RPMI8226 (cell line): ENCODE data around the gene ENTPD2.
"Not testable (repeated sequence)": the region's sequence is repeated elsewhere in the genome, so short reads cannot be mapped to it uniquely, and the experiment has no call there.

ENCODE experiments used
- DNase-seq: peaks from one replicate; pipeline ENCODE4 v3.0.0-alpha.2; 2015

ENTPD2 gene

GRCh38 chr9:137044037-137044436 is 9.8 kb downstream of the ENTPD2 start:
- no peak for DNase-seq

DNA sequence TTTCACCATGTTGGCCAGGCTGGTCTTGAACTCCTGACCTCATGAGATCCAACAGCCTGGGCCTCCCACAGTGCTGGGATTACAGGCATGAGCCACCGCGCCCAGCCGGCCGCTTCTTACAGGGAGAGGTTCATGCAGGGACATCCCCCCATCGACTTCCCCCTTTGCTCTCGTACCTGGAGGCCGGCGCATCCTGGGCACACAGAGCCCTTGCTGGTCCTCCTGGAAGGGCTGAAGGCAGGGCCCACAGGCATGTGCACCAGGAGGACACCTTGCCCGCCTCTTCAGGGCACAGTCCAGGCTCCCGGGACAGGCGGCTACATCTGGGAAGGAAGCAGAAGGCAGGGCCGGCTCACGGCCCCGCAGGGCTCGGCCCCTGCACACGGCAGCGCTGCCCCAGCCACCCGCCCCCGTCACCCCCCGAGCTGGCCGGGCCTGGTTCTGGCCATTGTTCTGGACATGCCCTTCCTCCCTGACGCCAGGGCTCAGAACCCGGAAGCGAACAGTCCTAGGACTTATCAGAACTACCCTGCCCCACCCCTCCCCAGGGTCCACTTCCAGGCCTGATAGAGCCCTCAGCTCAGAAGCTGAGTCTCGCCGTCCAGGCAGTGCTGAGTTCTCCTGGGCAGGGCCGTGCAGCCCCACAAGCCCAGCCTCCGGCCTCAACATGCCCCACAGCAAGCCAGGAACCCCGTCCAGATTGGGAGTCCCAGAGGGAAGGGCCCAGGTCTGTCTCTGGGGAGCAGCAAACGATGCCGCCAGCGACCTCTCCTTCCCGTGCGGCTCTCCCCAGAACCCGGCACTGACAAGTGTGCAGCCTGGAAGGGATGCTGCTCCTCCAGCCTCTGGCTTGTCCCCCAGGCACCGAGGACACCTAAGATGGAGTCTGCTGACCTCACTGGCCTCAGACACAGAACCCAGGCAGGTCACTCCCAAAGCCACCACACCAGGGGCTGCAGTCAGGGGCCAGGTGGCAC is 10.8 kb downstream of the ENTPD2 start:
- DNase-seq, result no peak

- DNase-seq, result no peak
These were observed 12.7 kb downstream of the ENTPD2 start for GRCh38 chr9:137041124-137041523.

DNA sequence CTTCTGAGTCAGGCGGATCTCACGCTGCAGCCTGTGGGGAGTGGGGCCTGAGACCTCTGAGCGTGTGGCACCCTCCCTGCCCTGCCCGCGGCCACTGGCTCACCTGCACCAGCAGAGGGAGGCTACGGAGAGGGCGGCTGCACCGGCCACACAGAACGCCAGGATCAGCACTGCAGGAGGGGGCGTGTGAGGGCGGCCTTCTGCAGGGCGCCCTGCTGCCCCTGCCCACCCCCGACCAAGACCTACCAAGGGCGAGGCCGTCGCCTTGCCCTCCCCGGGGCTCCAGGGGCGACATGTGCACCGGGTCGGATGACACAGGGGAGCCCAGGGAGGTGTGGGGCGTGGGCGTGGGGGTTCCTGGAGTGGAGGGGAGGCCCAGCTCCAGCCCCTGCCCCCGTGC is 13.3 kb downstream of the ENTPD2 start:
- DNase-seq, result no peak

DNA sequence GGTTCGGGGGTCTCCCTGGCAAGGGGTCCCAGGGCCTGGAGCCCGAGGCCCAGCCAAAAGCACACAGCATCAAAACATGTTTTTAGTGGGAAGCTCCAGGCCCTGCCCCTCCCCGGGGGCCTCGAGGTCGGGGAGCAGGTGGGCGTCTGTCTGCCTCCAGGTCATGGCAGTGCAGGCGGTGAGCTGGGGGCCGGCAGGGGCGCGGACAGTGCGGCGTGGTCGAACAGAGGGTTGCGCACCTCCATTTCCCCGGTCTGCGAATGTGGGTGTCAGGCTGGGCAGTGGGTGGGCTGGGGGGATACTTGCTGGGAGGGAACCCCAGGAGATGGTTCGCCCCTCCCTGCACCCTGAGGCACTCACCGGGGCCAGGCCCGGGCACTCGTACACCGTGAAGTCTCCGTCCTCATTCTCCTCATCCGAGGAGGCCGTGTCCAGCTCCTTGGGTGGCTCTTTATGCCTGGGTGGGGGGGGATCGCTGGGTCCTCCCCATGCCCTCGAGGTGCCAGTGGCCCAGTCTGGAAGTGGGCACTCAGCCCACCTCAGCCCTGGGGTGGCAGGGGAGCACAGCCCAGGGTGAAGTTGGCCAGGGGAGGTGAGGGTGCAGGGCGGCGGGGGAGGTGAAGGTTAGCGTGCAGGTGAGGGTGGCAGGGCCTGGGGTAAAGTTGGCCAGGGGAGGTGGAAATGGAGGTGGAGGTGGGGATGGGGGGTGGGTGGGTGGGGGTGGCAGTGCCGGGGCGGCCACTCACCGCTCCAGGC is 14.1 kb downstream of the ENTPD2 start:
- no peak for DNase-seq

DNA sequence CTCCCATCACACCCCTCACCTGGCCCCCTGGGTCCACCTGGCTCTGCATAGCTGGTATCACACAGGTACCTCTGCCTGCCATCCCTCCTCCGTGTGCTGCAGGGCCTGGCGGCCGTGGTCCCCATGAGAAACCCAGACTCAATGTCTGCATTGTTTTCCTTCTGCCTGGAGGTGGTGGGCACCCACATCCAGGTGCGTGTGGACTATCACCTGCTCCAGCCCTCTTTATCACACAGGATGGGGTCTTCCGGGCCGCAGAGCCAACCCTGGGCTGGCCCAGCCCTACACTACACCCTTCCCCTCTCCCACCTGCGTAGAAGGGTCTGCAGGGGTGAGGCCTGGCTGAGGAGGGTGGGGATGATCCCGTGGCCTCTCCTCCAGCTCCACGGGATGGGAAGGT is 14.9 kb downstream of the ENTPD2 start:
- DNase-seq, result no peak

- no peak for DNase-seq
These were observed 16.4 kb downstream of the ENTPD2 start for GRCh38 chr9:137037483-137037882.

GRCh38 chr9:137037035-137037434 is 16.8 kb downstream of the ENTPD2 start:
- DNase-seq, result no peak

DNA sequence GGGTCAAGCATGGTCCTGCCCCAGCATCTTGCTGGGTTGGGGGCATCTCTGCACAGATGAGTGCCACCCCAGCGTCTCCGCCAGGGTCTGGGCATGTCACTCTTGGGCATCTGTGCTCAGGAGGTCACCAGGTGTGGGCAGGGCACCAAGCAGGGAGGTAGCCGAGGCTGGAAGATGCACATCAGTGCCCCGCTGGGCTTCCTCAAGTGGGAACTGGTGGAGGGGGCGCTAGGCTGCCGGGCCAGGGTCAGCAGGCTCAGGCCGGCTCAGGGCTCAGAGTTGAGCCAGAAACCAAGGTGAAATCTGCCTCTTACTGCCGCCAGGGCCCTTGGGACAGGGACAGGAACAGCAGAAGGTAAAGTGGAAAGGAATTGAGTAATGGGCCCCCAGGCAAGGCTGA is 17.9 kb downstream of the ENTPD2 start:
- no peak for DNase-seq

GRCh38 chr9:137035507-137035834 is 18.4 kb downstream of the ENTPD2 start:
- no peak for DNase-seq

DNA sequence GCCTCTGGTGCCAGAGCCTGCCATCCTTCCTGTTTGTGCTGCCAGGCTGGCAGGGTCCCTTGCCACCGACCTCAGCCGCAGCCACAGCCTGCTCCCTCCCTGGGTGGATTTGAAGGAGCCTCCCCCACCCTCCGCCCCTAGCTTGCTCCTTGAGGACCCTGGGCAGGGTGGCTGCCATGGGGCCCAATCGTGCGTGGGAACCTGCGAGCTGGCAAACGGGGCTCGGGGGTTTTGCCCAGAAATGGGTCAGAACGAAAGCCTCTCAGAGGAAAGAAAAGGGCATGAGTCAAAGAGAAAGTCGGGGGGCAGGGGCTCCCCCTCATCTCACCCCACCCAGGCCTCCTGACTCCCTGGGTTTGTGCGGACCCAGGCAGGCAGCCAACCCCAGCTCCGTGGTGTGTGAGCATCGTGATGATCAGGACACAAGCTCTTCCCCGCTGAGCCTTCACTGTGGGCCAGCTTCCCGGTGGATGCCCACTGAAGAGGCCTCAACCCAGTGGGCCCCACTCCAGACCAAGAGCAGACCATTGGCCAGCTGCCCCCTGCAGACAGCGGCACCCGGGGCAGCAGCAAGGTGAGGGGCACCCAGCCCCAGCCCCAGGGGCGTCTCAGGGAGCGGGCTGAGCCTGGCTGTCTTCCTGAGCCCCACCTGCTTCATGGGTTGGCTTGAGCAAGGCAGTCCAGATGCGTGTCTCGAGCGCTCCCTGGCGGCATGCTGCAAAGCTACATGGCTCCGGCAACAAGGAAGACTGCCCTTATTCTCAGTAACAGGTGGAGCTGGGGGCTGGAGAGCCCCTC is 19.0 kb downstream of the ENTPD2 start:
- DNase-seq, result peak; percentile 94

DNA sequence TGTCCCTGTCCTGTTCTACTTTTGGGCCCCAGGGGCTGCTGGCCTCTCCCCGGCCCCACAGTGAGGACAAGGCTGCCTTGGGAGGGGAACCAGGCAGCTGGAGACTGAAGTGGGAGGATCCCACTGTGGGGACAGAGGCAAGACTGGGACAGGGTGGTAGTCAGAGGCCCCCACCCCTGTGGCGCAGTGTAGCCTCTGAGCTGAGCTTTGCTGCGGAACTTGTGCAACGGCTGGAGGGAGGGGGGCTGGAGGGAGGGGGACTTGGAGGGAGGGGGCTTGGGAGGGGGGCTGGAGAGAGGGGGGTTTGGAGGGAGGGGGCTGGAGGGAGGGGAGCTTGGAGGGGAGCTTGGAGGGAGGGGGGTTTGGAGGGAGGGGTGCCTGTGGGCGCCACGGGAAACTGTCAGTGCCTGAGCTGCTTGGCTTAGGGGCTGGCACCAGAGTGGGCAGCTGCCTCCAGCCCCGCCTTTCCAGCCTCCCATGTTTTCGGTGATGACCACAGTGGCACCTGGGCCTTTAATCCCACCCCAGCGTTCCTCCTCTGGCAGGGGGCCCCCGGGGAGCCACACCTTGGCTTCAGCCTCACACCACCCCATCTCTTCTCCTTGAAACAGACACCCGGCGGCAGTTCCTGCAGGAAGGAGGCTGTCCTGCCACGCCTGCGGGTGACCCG is 19.7 kb downstream of the ENTPD2 start:
- DNase-seq, result no peak

DNA sequence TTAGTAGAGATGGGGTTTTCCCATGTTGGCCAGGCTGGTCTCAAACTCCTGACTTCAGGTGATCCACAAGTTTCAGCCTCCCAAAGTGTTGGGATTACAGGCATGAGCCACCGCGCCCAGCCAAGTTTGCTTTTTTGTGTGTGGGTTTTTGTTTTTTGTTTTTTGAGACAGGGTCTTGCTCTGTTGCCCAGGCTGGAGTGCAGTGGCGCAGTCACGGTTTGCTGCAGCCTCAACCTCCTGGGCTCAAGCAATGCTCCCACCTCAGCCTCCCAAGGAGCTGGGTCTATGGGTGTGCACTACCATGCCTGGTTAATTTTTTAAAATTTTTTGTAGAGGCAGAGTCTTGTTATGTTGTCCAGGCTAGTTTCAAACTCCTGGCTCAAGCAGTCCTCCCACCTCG is 20.4 kb downstream of the ENTPD2 start:
- not testable (repeated sequence) for DNase-seq

DNA sequence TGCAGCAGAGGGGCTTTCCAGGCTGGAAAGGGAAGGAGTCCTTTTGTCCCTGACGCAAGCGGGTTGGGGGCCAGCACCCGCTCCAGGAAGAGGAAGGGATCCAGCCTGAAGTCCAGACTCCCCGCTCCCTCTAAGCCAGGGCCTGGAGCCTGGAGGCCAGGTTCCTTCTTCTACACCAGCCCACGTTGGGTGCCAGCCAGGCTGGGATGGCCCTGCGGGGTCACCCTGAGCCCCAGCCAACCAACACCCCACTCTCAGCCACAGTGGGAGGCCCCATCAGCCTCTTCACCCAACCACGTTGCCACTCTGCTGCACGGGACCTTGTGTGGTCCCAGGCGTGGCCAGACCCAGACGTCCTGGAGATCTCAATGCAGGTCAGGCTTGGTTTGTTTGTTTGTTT is 21.0 kb downstream of the ENTPD2 start:
- no peak for DNase-seq

GRCh38 chr9:137031904-137032640 is 21.8 kb downstream of the ENTPD2 start, which contains the start of gene FUT7:
TSS of gene FUT7 (minus strand) at chr9:137032088. CDS start at chr9:137031991, 97 bp downstream.
- DNase-seq, result peak; percentile 81

GRCh38 chr9:137030538-137031527 is 23.0 kb downstream of the ENTPD2 start:
- peak; percentile 49 for DNase-seq

DNA sequence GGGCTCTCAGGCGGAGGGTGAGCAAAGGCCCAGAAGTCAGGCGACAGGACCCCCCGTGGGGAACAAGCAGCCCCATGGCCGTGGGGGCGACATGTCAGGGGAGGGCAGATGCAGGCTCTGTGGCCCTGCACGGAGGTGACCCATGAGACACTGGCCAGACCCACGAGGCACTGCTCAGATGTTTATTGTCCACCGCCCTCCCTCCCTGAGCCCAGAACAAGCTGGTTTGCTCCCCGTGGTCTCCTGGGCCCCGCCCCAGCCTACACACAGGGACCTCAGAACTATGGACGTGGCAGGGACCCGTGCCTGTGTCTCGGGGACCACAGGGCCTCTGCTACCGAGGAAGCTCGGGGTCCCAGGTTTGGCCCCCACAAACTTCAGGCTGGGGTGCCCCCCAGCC is 23.9 kb downstream of the ENTPD2 start:
- no peak for DNase-seq

- DNase-seq, result peak; percentile 87
These were observed 24.6 kb downstream of the ENTPD2 start for GRCh38 chr9:137029058-137029936.

DNA sequence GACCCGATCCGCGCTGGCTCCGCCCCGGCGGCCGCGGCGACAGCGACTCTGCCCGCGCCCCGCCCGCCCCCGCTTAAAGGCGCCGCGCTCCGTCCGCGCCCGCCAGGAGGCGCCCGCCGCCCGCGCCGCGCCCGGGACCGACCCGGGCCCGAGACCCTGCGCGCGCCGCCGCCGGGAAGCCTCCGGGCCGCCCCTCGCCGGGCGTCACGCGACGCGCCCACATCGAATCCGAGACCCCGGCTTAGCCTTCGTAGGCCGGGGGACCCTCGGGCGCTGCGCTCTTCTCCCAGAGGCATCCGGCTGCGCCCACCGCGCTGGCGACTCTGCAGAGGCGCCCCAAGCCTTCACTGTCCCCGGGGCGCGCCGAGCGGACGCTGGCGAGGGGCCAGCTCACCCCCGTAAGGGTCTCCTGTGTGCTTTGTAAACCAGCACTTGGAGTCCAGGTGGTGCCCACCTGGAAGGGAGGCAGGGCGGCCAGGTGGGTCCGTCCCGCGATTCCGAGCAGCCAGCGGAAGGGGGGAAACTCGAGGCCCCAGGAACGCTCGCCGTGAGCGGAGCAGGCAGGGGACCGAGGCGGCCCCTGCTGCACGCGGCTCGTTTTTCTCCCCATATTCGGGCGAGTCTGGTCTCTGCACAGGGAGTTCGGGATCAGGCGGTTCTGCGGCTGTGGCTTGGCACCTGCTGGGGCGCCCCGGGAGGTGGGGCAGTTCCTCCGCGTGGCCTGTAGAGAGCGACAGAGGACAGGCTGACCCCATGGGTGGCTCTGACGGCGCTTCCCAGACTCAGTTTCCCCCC is 25.4 kb downstream of the ENTPD2 start:
- peak; percentile 90 for DNase-seq
